ENCODE data around the gene DNMT1. TPM values are rescaled to one million over a fixed set of nuclear protein-coding genes. Genes with fewer than 3 reads are reported as not detected.
A peak's percentile ranks its signal among the peaks of the same experiment; 100 is the strongest.

The DNMT1 gene
- polyA plus RNA-seq, 1 donor (not counting 4 experiments of a cell fraction or from before 2014, with no cell fraction given) = 52.0 TPM

DNA sequence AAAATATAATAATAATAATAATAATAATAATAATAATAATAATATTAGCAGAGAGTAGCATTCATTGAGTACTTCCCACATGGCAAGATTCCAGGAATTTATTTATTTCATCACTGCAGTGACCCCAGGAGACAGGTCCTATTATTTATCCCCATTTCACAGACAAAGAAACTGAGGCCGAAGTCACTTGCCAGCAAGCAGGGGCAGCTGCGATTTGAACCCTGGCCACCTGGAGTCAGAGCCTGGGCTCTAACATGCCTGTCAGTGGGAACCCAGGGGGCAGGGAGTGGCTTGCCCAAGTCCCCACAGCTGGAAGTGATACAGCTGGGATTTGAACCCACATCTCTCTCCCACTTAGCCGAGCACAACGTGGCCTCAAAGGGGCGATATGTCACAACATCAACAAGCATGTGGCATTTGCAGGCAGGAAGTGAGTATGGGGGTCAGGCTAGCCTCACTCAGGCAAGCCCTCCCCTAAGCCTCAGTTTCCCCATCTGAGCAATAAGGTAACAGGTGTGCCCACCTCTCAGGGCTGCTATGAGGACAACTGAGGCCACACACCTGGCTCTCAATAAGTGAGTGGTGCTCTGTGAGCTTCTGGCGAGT, 105.7 kb downstream of the DNMT1 start:
- no peak overlapping the region for H3K4me3 ChIP-seq (ENCODE audit: control insufficient read depth in 2 of 3, extremely low read depth in 1 of 3, insufficient read depth in 2 of 3, low read depth in 1 of 3, low read length in 3 of 3)
- DNase-seq (ENCODE audit: low read depth, low spot score) (no peak), FAIRE-seq (no peak)
- no peak overlapping the region for H2AFZ ChIP-seq (ENCODE audit: control insufficient read depth, low read length)
- peaks cover 0 to 21% of the 10 kb centered on the region in 2 experiments for H3K36me3 ChIP-seq (ENCODE audit: control insufficient read depth in 2 of 2, extremely low read depth in 1 of 2, insufficient read depth in 2 of 2, low read length in 2 of 2)
- TF ChIP-seq EZH2 (IDR thresholded peaks at IDR 0.05; ENCODE audit: low read length) = no peak
- TF ChIP-seq, protein P1, sequence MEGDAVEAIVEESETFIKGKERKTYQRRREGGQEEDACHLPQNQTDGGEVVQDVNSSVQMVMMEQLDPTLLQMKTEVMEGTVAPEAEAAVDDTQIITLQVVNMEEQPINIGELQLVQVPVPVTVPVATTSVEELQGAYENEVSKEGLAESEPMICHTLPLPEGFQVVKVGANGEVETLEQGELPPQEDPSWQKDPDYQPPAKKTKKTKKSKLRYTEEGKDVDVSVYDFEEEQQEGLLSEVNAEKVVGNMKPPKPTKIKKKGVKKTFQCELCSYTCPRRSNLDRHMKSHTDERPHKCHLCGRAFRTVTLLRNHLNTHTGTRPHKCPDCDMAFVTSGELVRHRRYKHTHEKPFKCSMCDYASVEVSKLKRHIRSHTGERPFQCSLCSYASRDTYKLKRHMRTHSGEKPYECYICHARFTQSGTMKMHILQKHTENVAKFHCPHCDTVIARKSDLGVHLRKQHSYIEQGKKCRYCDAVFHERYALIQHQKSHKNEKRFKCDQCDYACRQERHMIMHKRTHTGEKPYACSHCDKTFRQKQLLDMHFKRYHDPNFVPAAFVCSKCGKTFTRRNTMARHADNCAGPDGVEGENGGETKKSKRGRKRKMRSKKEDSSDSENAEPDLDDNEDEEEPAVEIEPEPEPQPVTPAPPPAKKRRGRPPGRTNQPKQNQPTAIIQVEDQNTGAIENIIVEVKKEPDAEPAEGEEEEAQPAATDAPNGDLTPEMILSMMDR (optimal IDR thresholded peaks at IDR 0.05 in 1 of 3, IDR thresholded peaks at IDR 0.05 in 1 of 3, conservative IDR thresholded peaks at IDR 0.05 in 1 of 3; ENCODE audit: extremely low read depth in 1 of 3, insufficient read depth in 2 of 3, low read length in 3 of 3) = no peak
- H3K79me2 ChIP-seq (ENCODE audit: control insufficient read depth, insufficient read depth, low read length) = no peaks in the 10 kb centered on the region
- H3K27me3 ChIP-seq (ENCODE audit: control insufficient read depth, extremely low read depth, insufficient read depth, low read length) = no peaks in the 10 kb centered on the region
- no peaks in the 10 kb centered on the region for H3K9me1 ChIP-seq (ENCODE audit: control insufficient read depth, extremely low read depth, insufficient read depth, low read length)
- no peaks in the 10 kb centered on the region for H3K9me3 ChIP-seq (ENCODE audit: control insufficient read depth, low read depth, low read length)
- dilution Hi-C loops (cut with MboI; ENCODE audit: extremely low pct_ligation_motif_present, low sequenced_read_pairs) = loop anchor here (25.0 kb wide), 1 partner anchor 152 kb away; the partner anchor contains the start of gene OLFM2
- no peaks in the 10 kb centered on the region for H4K20me1 ChIP-seq (ENCODE audit: control insufficient read depth, extremely low read depth, insufficient read depth, low read length)
- H3K9ac ChIP-seq (ENCODE audit: control insufficient read depth, extremely low read depth, insufficient read depth, low read length) = no peak overlapping the region
- H3K4me2 ChIP-seq (ENCODE audit: control insufficient read depth, extremely low read depth, insufficient read depth, low read depth, low read length) = no peak overlapping the region
- no peaks in the 10 kb centered on the region for H3K4me1 ChIP-seq (ENCODE audit: control insufficient read depth, extremely low read depth, insufficient read depth, low read length)
- H3K27ac ChIP-seq (ENCODE audit: control insufficient read depth, insufficient read depth, low read length) = no peak overlapping the region

DNA sequence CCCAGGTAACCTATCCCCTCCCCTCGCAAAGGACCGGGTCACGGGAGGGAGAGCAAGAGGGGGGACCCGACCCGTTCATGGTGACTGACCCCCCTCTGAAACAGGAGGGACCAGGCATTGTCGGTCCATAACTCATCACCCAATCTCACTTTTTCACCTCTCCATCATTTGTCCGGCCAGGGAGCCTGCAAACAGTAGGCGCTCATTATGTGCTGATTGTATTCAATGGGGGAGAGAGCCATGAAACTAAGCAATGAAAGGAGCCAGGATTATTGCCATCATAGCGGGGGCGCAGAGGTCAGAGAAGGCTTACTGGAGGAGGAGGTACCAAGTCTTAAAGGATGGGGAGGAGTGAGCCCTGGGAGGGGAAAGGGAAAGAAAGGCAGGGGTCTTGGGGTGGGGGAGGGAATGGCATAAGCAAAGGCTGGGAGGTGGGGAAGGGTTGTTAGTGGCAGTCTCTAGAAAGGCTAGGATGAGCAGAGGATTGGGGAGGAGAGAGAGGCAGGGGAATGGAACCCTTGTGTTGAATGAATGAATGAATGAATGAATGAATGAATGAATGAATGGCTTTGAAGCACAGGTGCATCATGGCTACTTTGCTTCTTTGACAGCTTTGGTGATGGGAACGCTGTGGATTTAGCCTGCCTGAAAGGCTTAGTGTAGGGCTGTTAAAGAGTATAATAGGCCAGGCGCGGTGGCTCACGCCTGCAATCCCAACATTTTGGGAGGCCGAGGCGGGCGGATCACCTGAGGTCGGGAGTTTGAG, 107.3 kb downstream of the DNMT1 start:
- H2AFZ ChIP-seq (ENCODE audit: control insufficient read depth, low read length) = no peak overlapping the region
- dilution Hi-C loops (cut with MboI; ENCODE audit: extremely low pct_ligation_motif_present, low sequenced_read_pairs) = loop anchor here (25.0 kb wide), 1 partner anchor 150 kb away; the partner anchor contains the start of gene OLFM2
- no peaks in the 10 kb centered on the region for H3K79me2 ChIP-seq (ENCODE audit: control insufficient read depth, insufficient read depth, low read length)
- TF ChIP-seq, protein P1 (optimal IDR thresholded peaks at IDR 0.05 in 1 of 3, IDR thresholded peaks at IDR 0.05 in 1 of 3, conservative IDR thresholded peaks at IDR 0.05 in 1 of 3; ENCODE audit: extremely low read depth in 1 of 3, insufficient read depth in 2 of 3, low read length in 3 of 3) = no peak
- TF ChIP-seq EZH2 (IDR thresholded peaks at IDR 0.05; ENCODE audit: low read length) = no peak
- FAIRE-seq (no peak), DNase-seq (ENCODE audit: low read depth, low spot score) (no peak)
- H3K36me3 ChIP-seq (ENCODE audit: control insufficient read depth in 2 of 2, extremely low read depth in 1 of 2, insufficient read depth in 2 of 2, low read length in 2 of 2) = peaks cover 0 to 16% of the 10 kb centered on the region in 2 experiments
- no peaks in the 10 kb centered on the region for H4K20me1 ChIP-seq (ENCODE audit: control insufficient read depth, extremely low read depth, insufficient read depth, low read length)
- no peaks in the 10 kb centered on the region for H3K9me3 ChIP-seq (ENCODE audit: control insufficient read depth, low read depth, low read length)
- H3K4me3 ChIP-seq (ENCODE audit: control insufficient read depth in 2 of 3, extremely low read depth in 1 of 3, insufficient read depth in 2 of 3, low read depth in 1 of 3, low read length in 3 of 3) = peak overlapping the region in 1 of 3 experiments; percentile 85
- H3K27ac ChIP-seq (ENCODE audit: control insufficient read depth, insufficient read depth, low read length) = no peak overlapping the region
- no peaks in the 10 kb centered on the region for H3K9me1 ChIP-seq (ENCODE audit: control insufficient read depth, extremely low read depth, insufficient read depth, low read length)
- no peaks in the 10 kb centered on the region for H3K4me1 ChIP-seq (ENCODE audit: control insufficient read depth, extremely low read depth, insufficient read depth, low read length)
- H3K27me3 ChIP-seq (ENCODE audit: control insufficient read depth, extremely low read depth, insufficient read depth, low read length) = no peaks in the 10 kb centered on the region
- peak overlapping the region; percentile 87 for H3K4me2 ChIP-seq (ENCODE audit: control insufficient read depth, extremely low read depth, insufficient read depth, low read depth, low read length)
- no peak overlapping the region for H3K9ac ChIP-seq (ENCODE audit: control insufficient read depth, extremely low read depth, insufficient read depth, low read length)
